Measurements from ENCODE around the gene BCR. TPM values are rescaled to one million over a fixed set of nuclear protein-coding genes. Genes with fewer than 3 reads are reported as not detected.

BCR gene
- total RNA-seq, 1 experiment from 2014 or later: 77.0 TPM

DNA sequence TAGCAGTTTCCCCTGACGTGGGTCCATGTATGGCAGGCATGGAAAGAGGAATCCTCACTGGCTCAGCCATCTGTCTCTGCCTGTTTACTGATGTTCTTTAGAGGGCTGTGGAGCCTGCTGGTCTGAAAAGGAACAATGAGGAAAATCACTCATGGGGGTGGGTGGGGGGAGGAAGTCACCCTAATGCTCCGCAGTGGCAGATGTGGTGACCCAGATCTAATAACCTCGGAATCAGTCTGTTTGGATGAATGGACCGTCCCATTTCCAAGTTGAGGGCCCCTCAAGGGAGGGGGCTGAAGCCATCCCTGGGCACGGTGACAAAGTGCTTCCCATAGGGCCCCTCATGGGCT, 4.4 kb downstream of the BCR start:
- Histone ChIP-seq H3K27ac (ENCODE audit: insufficient read length, low read depth, low read length) (no peak overlapping the region), H2BK15ac (ENCODE audit: low read depth, low read length) (no peak overlapping the region), H3K9me3 (ENCODE audit: control insufficient read depth, low read depth, low read length) (no peaks in the 10 kb centered on the region), H2AFZ (ENCODE audit: low read length) (no peak overlapping the region), H2BK12ac (ENCODE audit: insufficient read length, low read depth, low read length) (no peak overlapping the region), H4K20me1 (ENCODE audit: control insufficient read depth, insufficient read depth, insufficient read length) (peaks cover 2% of the 10 kb centered on the region), H3K23me2 (ENCODE audit: insufficient read length, low read depth, low read length, poor library complexity, severe bottlenecking) (peaks cover 21% of the 10 kb centered on the region), H3T11ph (ENCODE audit: low read length) (no peak overlapping the region), H3K4me1 (ENCODE audit: insufficient read depth, low read length) (peaks cover 11% of the 10 kb centered on the region; the same call in 1 of the 2 replicates), H3K18ac (ENCODE audit: insufficient read length, low read depth, low read length) (no peak overlapping the region), H3K23ac (ENCODE audit: insufficient read length, low read depth, low read length) (no peak overlapping the region), H3K79me1 (ENCODE audit: insufficient read depth, low read depth, low read length, poor library complexity, severe bottlenecking) (peaks cover 9% of the 10 kb centered on the region), H2BK120ac (ENCODE audit: low read depth, low read length, poor library complexity, severe bottlenecking) (no peak overlapping the region), H3K56ac (ENCODE audit: insufficient read length, low read depth, low read length) (no peak overlapping the region), H3K4me2 (ENCODE audit: insufficient read depth, insufficient read length, low read length) (no peak overlapping the region), H2BK5ac (ENCODE audit: insufficient read length, low read length) (no peak overlapping the region), H3K4ac (ENCODE audit: low read depth, low read length) (no peak overlapping the region), H2AK5ac (ENCODE audit: insufficient read length, low read length) (no peak overlapping the region), H3K9ac (ENCODE audit: extremely low read depth, insufficient read length, low read length) (no peak overlapping the region), H3K79me2 (ENCODE audit: insufficient read depth, low read length) (peaks cover 56% of the 10 kb centered on the region; the same call in 1 of the 2 replicates), H4K8ac (replicated peaks; ENCODE audit: insufficient read length, low read depth, low read length) (no peak overlapping the region), H4K91ac (ENCODE audit: insufficient read length, low read depth, low read length) (no peak overlapping the region), H3K14ac (ENCODE audit: insufficient read depth, low read length) (no peak overlapping the region), H2BK20ac (ENCODE audit: low read depth, low read length, poor library complexity, severe bottlenecking) (no peak overlapping the region), H4K5ac (ENCODE audit: insufficient read length, low read depth, low read length) (no peak overlapping the region), H3K27me3 (ENCODE audit: insufficient read depth, low read length) (no peaks in the 10 kb centered on the region; the same call in 1 of the 2 replicates)
- Mint-ChIP-seq H3K27me3 (ENCODE audit: low read depth) (peaks cover 7% of the 10 kb centered on the region), H3K27ac (no peak overlapping the region), H3K36me3 (ENCODE audit: insufficient read depth in 1 of 3, low read depth in 3 of 3) (peaks cover 19 to 50% (median 37%) of the 10 kb centered on the region in 3 experiments), H3K9me3 (no peaks in the 10 kb centered on the region; a peak in 1 of 5 replicates), H3K4me3 (peak overlapping the region; percentile 43 to 57), H3K4me1 (peaks cover 59 to 73% of the 10 kb centered on the region in 2 experiments)
- DNase-seq: no peak
- no CpG with 5 or more reads among the region's 5 CpGs for WGBS (ENCODE audit: extremely low coverage, insufficient read length, low lambda C conversion rate)
- TF ChIP-seq, protein P1, sequence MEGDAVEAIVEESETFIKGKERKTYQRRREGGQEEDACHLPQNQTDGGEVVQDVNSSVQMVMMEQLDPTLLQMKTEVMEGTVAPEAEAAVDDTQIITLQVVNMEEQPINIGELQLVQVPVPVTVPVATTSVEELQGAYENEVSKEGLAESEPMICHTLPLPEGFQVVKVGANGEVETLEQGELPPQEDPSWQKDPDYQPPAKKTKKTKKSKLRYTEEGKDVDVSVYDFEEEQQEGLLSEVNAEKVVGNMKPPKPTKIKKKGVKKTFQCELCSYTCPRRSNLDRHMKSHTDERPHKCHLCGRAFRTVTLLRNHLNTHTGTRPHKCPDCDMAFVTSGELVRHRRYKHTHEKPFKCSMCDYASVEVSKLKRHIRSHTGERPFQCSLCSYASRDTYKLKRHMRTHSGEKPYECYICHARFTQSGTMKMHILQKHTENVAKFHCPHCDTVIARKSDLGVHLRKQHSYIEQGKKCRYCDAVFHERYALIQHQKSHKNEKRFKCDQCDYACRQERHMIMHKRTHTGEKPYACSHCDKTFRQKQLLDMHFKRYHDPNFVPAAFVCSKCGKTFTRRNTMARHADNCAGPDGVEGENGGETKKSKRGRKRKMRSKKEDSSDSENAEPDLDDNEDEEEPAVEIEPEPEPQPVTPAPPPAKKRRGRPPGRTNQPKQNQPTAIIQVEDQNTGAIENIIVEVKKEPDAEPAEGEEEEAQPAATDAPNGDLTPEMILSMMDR (conservative IDR thresholded peaks at IDR 0.05): no peak
